ENCODE results near the gene OR5M10.

GRCh38 chr11:56558574-56558973 is 18.9 kb downstream of the OR5M10 start:
- TF ChIP-seq CTCF (IDR thresholded peaks at IDR 0.05; ENCODE audit: insufficient read depth, low read depth, low read length): no peak
- no peak for TF ChIP-seq EZH2 (IDR thresholded peaks at IDR 0.05; ENCODE audit: insufficient read depth, low read length)

All from astrocyte (in vitro differentiated cells and primary cell).